ENCODE results near the gene NUBP1. TPM values are rescaled to one million over a fixed set of nuclear protein-coding genes. Genes with fewer than 3 reads are reported as not detected.

Gene NUBP1
- total RNA-seq = 10 to 100 TPM; 17.4 to 34.7 (median 28.4) TPM

- Histone ChIP-seq H3K4me1 (peaks cover 34 to 51% (median 39%) of the 10 kb centered on the region in 4 donors), H3K27me3 (no peaks in the 10 kb centered on the region), H3K9me3 (no peaks in the 10 kb centered on the region), H3K36me3 (peaks cover 13 to 23% (median 18%) of the 10 kb centered on the region in 4 donors), H3K27ac (replicated peaks in 1 of 4) (peak within 1 kb of the TSS; percentile 94 to 97 (median 96)), H3K4me3 (peak within 1 kb of the TSS; percentile 56 to 77 (median 70))
- 1% methylated on average over 28 of the region's 57 CpGs for WGBS
- DNase-seq (ENCODE audit: extremely low spot score) = peak; percentile 100
- TF ChIP-seq EP300 (IDR thresholded peaks at IDR 0.05) (no peak), POLR2A (IDR thresholded peaks at IDR 0.05; ENCODE audit: low read depth) (peak; percentile 35), POLR2AphosphoS5 (IDR thresholded peaks at IDR 0.05) (peak; percentile 88 to 97)
- intact Hi-C loops (cut with DNase I) = loop anchor here (5.0 kb wide), 1 partner anchor 174 kb away; no protein-coding TSS in a partner anchor
These were observed at the start of gene NUBP1 for GRCh38 chr16:10743610-10744369. TSS of gene NUBP1 (plus strand) at chr16:10743842. CDS start at chr16:10743864, 22 bp downstream.

- 93% methylated on average over 8 of the region's 8 CpGs for WGBS
- Histone ChIP-seq H3K27me3 (peaks cover 0 to 17% (median 0%) of the 10 kb centered on the region in 4 donors), H3K9me3 (no peaks in the 10 kb centered on the region), H3K4me1 (no peaks in the 10 kb centered on the region), H3K27ac (replicated peaks in 1 of 4) (no peak overlapping the region), H3K4me3 (no peak overlapping the region), H3K36me3 (no peaks in the 10 kb centered on the region)
- TF ChIP-seq POLR2A (IDR thresholded peaks at IDR 0.05; ENCODE audit: low read depth) (no peak), POLR2AphosphoS5 (IDR thresholded peaks at IDR 0.05) (no peak), EP300 (IDR thresholded peaks at IDR 0.05) (no peak), CTCF (IDR thresholded peaks at IDR 0.05) (no peak)
- DNase-seq (ENCODE audit: extremely low spot score) = peak; percentile 66
- intact Hi-C loops (cut with DNase I) = no loop called here
These were observed 49.8 kb upstream of the NUBP1 start for GRCh38 chr16:10693889-10694288.

DNA sequence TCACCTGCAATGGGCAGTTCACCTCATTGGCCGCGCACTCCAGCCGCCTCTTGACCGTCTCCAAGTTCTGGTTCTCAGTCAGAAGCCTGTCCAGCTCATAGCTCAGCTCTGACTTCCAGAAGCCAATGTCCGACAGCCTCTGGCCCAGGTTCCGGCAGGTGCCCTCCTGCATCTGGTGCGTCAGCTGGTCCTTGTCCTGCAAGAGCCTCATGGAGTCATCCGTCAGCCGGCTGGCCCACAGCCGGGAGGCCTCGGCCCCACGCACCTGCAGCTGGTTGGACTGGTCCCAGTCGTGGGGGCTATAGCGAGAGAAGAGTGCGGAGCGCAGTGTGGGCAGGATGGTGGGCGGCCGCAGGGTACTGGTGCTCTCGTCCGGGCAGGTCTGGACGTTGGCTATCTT lies 49.3 kb upstream of the NUBP1 start:
- Histone ChIP-seq H3K4me1 (no peaks in the 10 kb centered on the region), H3K36me3 (no peaks in the 10 kb centered on the region), H3K4me3 (no peak overlapping the region), H3K27me3 (peaks cover 0 to 17% (median 0%) of the 10 kb centered on the region in 4 donors), H3K9me3 (no peaks in the 10 kb centered on the region), H3K27ac (replicated peaks in 1 of 4) (no peak overlapping the region)
- DNase-seq (ENCODE audit: extremely low spot score) = peak; percentile 89
- no peak for TF ChIP-seq POLR2A (IDR thresholded peaks at IDR 0.05; ENCODE audit: low read depth)
- no peak for TF ChIP-seq POLR2AphosphoS5 (IDR thresholded peaks at IDR 0.05)
- 93% methylated on average over 17 of the region's 21 CpGs for WGBS
- intact Hi-C loops (cut with DNase I) = no loop called here

GRCh38 chr16:10694830-10695229 lies 48.8 kb upstream of the NUBP1 start, which contains the start of gene TEKT5:
TSS of gene TEKT5 (minus strand) at chr16:10694930. CDS start at chr16:10694873, 57 bp downstream.
- intact Hi-C loops (cut with DNase I) = no loop called here
- WGBS = 83% methylated on average over 4 of the region's 5 CpGs
- no peak for DNase-seq (ENCODE audit: extremely low spot score)
- TF ChIP-seq EP300 (IDR thresholded peaks at IDR 0.05) (no peak), POLR2A (IDR thresholded peaks at IDR 0.05; ENCODE audit: low read depth) (no peak), POLR2AphosphoS5 (IDR thresholded peaks at IDR 0.05) (no peak), CTCF (IDR thresholded peaks at IDR 0.05) (no peak)
- Histone ChIP-seq H3K27me3 (peaks cover 0 to 15% (median 0%) of the 10 kb centered on the region in 4 donors), H3K4me3 (no peak within 1 kb of the TSS), H3K4me1 (no peaks in the 10 kb centered on the region), H3K36me3 (no peaks in the 10 kb centered on the region), H3K9me3 (no peaks in the 10 kb centered on the region), H3K27ac (replicated peaks in 1 of 4) (no peak within 1 kb of the TSS)

- intact Hi-C loops (cut with DNase I) = no loop called here
- DNase-seq (ENCODE audit: extremely low spot score) = no peak
- Histone ChIP-seq H3K27ac (replicated peaks in 1 of 4) (no peak overlapping the region), H3K27me3 (no peaks in the 10 kb centered on the region), H3K36me3 (no peaks in the 10 kb centered on the region), H3K4me1 (no peaks in the 10 kb centered on the region), H3K4me3 (no peak overlapping the region), H3K9me3 (no peaks in the 10 kb centered on the region)
- WGBS = 50% methylated on average over 1 of the region's 1 CpG
- TF ChIP-seq POLR2A (IDR thresholded peaks at IDR 0.05; ENCODE audit: low read depth) (no peak), CTCF (IDR thresholded peaks at IDR 0.05) (no peak), POLR2AphosphoS5 (IDR thresholded peaks at IDR 0.05) (no peak), EP300 (IDR thresholded peaks at IDR 0.05) (no peak)
These were observed 43.9 kb upstream of the NUBP1 start for GRCh38 chr16:10699756-10700155.
